ENCODE measurements around the gene ZFAND3. TPM values are rescaled to one million over a fixed set of nuclear protein-coding genes. Genes with fewer than 3 reads are reported as not detected.

The ZFAND3 gene
- total RNA-seq, 1 experiment from 2014 or later: 75.0 TPM

DNA sequence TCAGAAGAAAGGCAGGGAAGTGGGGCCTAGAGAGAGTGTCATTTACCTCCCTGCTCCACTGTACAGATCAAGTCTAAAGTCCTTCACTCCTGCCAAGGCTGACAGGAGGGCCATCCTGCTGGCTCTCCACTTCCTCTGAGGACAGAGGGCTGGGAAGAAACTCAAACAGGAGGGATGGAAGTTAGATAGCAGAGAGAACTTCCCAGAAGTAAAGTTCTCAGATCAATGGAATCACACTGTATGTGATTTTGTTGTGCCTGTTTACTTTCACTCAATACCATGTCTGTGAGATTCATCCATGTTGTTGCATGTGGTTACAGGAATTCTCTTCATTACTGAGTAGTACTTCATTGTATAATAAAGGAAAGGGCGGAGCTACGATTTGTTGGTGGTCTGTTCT is 32.3 kb upstream of the ZFAND3 start:
- H3K27me3 Mint-ChIP-seq (ENCODE audit: unreplicated experiment): peaks cover 32% of the 10 kb centered on the region
- H3K4me1 Mint-ChIP-seq (ENCODE audit: low read depth, unreplicated experiment): peaks cover 35% of the 10 kb centered on the region
- H3K36me3 Mint-ChIP-seq (ENCODE audit: insufficient read depth, unreplicated experiment): peaks cover 7% of the 10 kb centered on the region
- CTCF ChIA-PET: no interaction called here
- H3K4me3 Mint-ChIP-seq (ENCODE audit: low read depth, unreplicated experiment): no peak overlapping the region
- no TSS peak for BruUV-seq (replicated peaks)
- TF ChIP-seq, protein P1, sequence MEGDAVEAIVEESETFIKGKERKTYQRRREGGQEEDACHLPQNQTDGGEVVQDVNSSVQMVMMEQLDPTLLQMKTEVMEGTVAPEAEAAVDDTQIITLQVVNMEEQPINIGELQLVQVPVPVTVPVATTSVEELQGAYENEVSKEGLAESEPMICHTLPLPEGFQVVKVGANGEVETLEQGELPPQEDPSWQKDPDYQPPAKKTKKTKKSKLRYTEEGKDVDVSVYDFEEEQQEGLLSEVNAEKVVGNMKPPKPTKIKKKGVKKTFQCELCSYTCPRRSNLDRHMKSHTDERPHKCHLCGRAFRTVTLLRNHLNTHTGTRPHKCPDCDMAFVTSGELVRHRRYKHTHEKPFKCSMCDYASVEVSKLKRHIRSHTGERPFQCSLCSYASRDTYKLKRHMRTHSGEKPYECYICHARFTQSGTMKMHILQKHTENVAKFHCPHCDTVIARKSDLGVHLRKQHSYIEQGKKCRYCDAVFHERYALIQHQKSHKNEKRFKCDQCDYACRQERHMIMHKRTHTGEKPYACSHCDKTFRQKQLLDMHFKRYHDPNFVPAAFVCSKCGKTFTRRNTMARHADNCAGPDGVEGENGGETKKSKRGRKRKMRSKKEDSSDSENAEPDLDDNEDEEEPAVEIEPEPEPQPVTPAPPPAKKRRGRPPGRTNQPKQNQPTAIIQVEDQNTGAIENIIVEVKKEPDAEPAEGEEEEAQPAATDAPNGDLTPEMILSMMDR (IDR thresholded peaks at IDR 0.05; ENCODE audit: unreplicated experiment): no peak
- intact Hi-C loops (cut with micrococcal nuclease; ENCODE audit: unreplicated experiment): no loop called here
- no peak overlapping the region for H3K27ac Mint-ChIP-seq (ENCODE audit: unreplicated experiment)
- no peaks in the 10 kb centered on the region for H3K9me3 Mint-ChIP-seq (ENCODE audit: low read depth, unreplicated experiment)
- DNase-seq: no peak

- H3K27ac Mint-ChIP-seq (ENCODE audit: unreplicated experiment): no peak overlapping the region
- CTCF ChIA-PET: no interaction called here
- intact Hi-C loops (cut with micrococcal nuclease; ENCODE audit: unreplicated experiment): no loop called here
- TF ChIP-seq, protein P1 (IDR thresholded peaks at IDR 0.05; ENCODE audit: unreplicated experiment): no peak
- H3K4me3 Mint-ChIP-seq (ENCODE audit: low read depth, unreplicated experiment): no peak overlapping the region
- DNase-seq: no peak
- H3K36me3 Mint-ChIP-seq (ENCODE audit: insufficient read depth, unreplicated experiment): peaks cover 7% of the 10 kb centered on the region
- peaks cover 35% of the 10 kb centered on the region for H3K4me1 Mint-ChIP-seq (ENCODE audit: low read depth, unreplicated experiment)
- no peaks in the 10 kb centered on the region for H3K9me3 Mint-ChIP-seq (ENCODE audit: low read depth, unreplicated experiment)
- no TSS peak for BruUV-seq (replicated peaks)
- H3K27me3 Mint-ChIP-seq (ENCODE audit: unreplicated experiment): peaks cover 30% of the 10 kb centered on the region
Observed at GRCh38 chr6:37788259-37788658, 31.3 kb upstream of the ZFAND3 start.

DNA sequence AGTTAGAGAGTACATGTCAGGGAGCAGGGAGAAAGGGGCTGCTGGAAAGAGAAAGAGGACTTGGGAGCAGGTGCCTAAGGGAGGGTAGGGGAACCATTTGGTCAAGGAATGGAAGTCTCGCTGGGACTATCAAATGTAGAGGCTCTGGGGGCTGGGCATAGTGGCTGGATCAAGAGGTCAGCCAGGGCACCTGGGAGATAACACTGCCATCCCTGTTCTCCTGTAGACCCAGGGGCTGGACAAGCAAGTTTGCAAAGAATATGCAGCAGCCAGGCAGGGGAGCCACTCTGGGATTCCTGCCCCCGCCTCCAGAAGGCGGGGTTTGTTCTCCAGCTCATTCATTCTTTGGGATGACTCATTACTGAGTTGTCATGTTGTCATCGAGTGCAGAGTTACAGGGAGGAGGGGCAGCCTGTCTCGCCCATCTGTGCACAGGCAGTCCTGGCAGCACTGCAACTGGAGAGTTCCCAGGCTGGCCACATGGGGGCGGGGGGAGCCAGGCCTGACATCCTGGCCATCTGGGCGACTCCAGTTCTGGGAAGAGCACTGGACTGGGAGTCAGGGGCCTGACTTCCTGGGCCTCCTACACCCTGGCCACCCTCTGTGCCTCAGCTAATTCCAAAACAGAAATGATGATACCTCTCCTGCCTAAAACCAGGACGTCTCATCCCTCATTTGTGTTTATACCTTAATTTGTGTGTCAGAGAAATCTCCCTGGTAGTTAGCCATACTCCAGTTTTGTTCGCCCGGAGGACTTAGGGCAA is 28.2 kb upstream of the ZFAND3 start:
- intact Hi-C loops (cut with micrococcal nuclease; ENCODE audit: unreplicated experiment): loop anchor here (1.0 to 2.0 kb wide), 2 partner anchors 69 to 221 kb away; no protein-coding TSS in a partner anchor
- Mint-ChIP-seq H3K4me3 (ENCODE audit: low read depth, unreplicated experiment) (peak overlapping the region; percentile 18), H3K27me3 (ENCODE audit: unreplicated experiment) (no peaks in the 10 kb centered on the region), H3K4me1 (ENCODE audit: low read depth, unreplicated experiment) (peaks cover 19% of the 10 kb centered on the region), H3K36me3 (ENCODE audit: insufficient read depth, unreplicated experiment) (peaks cover 7% of the 10 kb centered on the region), H3K27ac (ENCODE audit: unreplicated experiment) (peak overlapping the region; percentile 22), H3K9me3 (ENCODE audit: low read depth, unreplicated experiment) (no peaks in the 10 kb centered on the region)
- TF ChIP-seq, protein P1 (IDR thresholded peaks at IDR 0.05; ENCODE audit: unreplicated experiment): peak; percentile 95
- CTCF ChIA-PET: interaction anchor here (0.6 to 1.4 kb wide), 34 partner anchors 8 to 853 kb away, joined by 3 to 20 read pairs (median 3); partner anchors contain the start of genes MDGA1 and ZFAND3
- peak; percentile 98 for DNase-seq
- no TSS peak for BruUV-seq (replicated peaks)

- no peak for DNase-seq
- no peaks in the 10 kb centered on the region for H3K27me3 Mint-ChIP-seq (ENCODE audit: unreplicated experiment)
- H3K4me1 Mint-ChIP-seq (ENCODE audit: low read depth, unreplicated experiment): peaks cover 19% of the 10 kb centered on the region
- no peak overlapping the region for H3K27ac Mint-ChIP-seq (ENCODE audit: unreplicated experiment)
- CTCF ChIA-PET: no interaction called here
- TF ChIP-seq, protein P1 (IDR thresholded peaks at IDR 0.05; ENCODE audit: unreplicated experiment): no peak
- intact Hi-C loops (cut with micrococcal nuclease; ENCODE audit: unreplicated experiment): no loop called here
- BruUV-seq (replicated peaks): no TSS peak
- peaks cover 7% of the 10 kb centered on the region for H3K36me3 Mint-ChIP-seq (ENCODE audit: insufficient read depth, unreplicated experiment)
- no peak overlapping the region for H3K4me3 Mint-ChIP-seq (ENCODE audit: low read depth, unreplicated experiment)
- no peaks in the 10 kb centered on the region for H3K9me3 Mint-ChIP-seq (ENCODE audit: low read depth, unreplicated experiment)
Observed at GRCh38 chr6:37792457-37793033, 27.0 kb upstream of the ZFAND3 start.

Data from Calu3 (cell line).